GM12892 (cell line): ENCODE data around the gene ID1.

Source experiments
- POLR2A ChIP-seq: IDR thresholded peaks from 2 replicates; pipeline ENCODE4 v1.6.1; 2011; ENCODE audit warnings: low read depth, low read length, control low read depth
- TAF1 ChIP-seq: IDR thresholded peaks from 2 replicates; pipeline ENCODE4 v1.6.1; 2011; ENCODE audit warnings: low read depth, mild to moderate bottlenecking, control low read depth, low read length, borderline replicate concordance

GRCh38 chr20:31590717-31591225 lies 14.3 kb upstream of the ID1 start:
- no peak for TF ChIP-seq POLR2A
- no peak for TF ChIP-seq TAF1
